ENCODE data around the gene MAD1L1.
"Not testable (repeated sequence)": the region's sequence is repeated elsewhere in the genome, so short reads cannot be mapped to it uniquely, and the experiment has no call there.

- TF ChIP-seq POLR2A, CTCF, POLR2AphosphoS5 (IDR thresholded peaks at IDR 0.05): not testable (repeated sequence)
Measured at GRCh38 chr7:2269089-2269990, 36.6 kb upstream of the MAD1L1 start.
